ENCODE results near the gene IVL.

Gene IVL, protein sequence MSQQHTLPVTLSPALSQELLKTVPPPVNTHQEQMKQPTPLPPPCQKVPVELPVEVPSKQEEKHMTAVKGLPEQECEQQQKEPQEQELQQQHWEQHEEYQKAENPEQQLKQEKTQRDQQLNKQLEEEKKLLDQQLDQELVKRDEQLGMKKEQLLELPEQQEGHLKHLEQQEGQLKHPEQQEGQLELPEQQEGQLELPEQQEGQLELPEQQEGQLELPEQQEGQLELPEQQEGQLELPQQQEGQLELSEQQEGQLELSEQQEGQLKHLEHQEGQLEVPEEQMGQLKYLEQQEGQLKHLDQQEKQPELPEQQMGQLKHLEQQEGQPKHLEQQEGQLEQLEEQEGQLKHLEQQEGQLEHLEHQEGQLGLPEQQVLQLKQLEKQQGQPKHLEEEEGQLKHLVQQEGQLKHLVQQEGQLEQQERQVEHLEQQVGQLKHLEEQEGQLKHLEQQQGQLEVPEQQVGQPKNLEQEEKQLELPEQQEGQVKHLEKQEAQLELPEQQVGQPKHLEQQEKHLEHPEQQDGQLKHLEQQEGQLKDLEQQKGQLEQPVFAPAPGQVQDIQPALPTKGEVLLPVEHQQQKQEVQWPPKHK

DNA sequence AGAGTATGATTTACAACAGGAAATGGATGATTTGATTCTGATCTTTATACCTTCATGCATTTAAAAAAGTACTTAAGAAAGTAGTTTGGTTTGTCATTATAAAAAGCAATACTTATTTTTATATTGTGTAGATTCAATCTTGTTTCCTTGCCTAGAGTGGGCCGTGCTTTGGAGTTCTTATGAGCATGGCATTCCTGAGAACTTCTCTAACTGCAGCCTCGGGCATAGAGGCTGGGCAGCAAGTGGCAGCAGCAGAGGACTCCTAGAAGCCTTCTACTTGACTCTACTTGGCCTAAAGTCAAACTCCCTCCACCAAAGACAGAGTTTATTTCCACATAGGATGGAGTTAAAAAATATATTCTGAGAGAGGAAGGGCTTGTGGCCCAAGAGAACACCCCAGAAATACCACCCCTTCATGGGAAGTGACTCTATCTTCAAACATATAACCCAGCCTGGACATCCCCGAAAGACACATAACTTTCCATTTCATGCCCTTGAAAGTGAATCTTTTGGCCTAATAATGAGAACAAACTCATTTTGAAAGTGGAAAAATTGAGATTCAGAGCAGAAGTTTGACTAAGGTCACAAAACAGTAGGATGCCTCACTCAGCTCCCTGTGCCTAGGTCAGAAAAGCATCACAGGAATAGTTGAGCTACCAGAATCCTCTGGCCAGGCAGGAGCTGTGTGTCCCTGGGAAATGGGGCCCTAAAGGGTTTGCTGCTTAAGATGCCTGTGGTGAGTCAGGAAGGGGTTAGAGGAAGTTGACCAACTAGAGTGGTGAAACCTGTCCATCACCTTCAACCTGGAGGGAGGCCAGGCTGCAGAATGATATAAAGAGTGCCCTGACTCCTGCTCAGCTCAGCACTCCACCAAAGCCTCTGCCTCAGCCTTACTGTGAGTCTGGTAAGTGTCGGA is at the start of gene IVL:
TSS of gene IVL (plus strand) at position 861 of the 916 bp plus-strand sequence. CDS start 1,252 bp downstream, outside the sequence.
- no peak for DNase-seq (ENCODE audit: low read depth)

DNA sequence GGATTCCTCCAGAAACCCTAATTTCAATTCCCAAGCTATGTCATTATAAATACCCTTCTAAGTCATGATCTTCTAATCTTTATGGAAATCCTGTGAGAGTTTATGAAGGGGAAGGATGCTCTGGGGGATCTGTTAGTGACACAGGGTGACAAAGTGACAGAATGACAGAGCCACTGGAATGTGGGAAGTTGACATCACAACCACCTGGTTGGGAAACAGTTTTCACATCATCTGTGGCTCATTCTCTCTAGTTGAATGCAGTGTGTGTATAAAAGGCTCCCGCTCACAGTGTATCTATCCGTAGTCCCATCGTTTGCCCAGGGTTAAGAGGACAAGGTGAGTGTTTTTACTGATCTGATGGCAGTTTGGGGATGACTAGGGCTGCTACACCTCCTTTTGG is 48.6 kb upstream of the IVL start, which contains the start of gene LCE7A:
TSS of gene LCE7A (plus strand) at position 301 of the 400 bp plus-strand sequence. CDS start 702 bp downstream, outside the sequence.
- DNase-seq (ENCODE audit: low read depth) = no peak

DNA sequence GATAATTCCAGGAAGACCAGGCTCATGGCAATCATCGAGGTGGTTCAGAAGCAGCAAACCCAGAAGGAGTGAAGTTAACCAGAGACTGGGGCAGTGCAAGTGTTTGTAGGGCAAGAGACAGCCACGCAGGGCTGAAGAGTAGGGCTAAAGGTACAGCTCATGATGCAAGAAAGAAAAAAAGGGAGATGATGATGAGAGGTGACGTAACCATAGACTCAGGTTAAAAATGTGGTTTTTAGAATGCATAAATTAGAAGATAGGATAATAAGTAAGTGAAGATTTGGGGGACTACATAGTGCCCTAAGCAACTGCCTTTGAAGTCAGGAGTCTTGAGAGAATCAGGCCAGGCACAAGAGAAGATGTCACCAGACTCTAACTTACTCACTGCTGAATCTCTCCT is 48.2 kb upstream of the IVL start:
- DNase-seq (ENCODE audit: low read depth) = no peak

DNA sequence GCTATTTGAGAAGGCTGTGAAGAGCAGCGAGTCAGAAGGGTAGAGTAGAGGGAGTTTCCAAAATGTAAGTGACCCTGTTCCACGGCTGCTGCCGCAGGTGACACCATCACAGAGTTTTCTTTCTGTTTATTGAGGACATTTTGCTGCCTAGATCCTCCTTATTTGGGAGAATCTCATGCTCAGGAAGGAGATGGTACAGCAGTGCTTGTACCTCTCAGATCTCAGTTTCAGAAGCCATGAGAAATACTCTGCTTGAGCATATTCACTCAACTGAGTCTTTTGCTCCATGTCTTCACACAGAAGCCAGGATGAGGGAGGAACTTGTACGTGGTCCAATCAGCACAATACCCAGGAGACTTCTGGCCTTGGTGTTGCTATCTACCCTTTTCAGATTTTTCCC is 47.0 kb upstream of the IVL start:
- no peak for DNase-seq (ENCODE audit: low read depth)

DNA sequence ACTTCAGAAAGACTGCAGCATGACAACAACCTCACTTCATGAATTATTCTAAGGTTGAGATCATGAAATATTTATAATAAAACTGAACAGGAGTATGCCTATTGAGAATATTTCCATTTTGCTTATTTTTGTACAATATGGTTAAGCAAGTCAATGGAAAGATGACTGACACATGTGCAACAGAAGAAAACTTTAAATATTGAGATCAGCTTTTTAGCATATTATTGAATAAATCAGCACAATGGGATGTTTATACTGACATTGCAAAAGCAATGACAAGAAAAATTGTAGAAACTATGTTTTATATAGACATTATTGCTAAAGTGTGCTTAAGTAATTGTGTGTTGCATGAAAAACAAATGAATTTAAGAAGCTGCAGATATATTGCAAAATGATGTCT is 43.9 kb upstream of the IVL start:
- DNase-seq (ENCODE audit: low read depth) = no peak

DNA sequence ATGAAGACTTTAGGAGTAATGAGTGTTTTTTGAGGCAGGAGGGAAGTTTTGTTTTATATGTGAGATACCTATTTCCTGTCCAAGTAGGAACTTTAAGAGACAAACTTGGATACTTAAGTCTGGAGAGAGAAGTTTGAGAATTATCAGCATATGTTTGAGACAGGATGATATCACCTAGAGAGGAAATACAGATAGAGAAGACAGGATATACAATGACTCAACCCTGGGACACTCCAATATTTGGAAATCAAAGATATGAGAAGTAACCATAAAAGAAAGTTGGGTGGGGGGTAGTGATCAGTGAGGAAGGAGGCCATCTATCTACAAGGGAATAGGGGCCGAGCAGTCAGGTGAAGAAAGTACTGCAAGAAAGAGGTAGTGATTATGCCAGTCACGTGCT is 42.0 kb upstream of the IVL start:
- no peak for DNase-seq (ENCODE audit: low read depth)

DNA sequence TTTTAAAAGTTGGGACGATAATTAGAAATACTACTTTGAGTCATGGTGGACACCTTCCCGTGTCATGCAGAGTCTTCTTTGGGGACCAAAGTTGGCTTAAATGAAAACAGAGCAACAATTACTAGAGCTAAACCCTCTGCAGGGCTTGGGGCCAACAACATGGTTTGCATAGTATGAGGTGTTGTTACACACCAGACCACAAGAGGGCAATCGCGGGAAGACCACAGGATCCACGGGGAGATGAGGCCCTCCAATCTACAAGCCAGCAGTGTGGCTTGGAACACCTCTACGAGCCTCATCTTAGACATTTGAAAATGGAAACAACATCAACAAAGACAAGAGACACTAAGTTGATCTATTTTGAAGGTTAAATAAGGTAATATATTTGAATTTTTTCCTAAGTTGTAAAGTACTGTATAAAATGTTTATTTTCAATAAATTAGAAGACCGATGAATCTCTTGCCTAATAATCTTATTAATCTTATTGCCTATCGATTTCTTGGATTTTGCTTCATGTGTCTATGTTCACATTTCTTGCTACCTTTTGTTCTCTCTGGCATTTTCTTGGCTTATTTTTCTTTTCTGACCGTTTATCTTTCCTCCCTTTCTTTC is 38.4 kb upstream of the IVL start:
- peak; percentile 30 for DNase-seq (ENCODE audit: low read depth)

DNA sequence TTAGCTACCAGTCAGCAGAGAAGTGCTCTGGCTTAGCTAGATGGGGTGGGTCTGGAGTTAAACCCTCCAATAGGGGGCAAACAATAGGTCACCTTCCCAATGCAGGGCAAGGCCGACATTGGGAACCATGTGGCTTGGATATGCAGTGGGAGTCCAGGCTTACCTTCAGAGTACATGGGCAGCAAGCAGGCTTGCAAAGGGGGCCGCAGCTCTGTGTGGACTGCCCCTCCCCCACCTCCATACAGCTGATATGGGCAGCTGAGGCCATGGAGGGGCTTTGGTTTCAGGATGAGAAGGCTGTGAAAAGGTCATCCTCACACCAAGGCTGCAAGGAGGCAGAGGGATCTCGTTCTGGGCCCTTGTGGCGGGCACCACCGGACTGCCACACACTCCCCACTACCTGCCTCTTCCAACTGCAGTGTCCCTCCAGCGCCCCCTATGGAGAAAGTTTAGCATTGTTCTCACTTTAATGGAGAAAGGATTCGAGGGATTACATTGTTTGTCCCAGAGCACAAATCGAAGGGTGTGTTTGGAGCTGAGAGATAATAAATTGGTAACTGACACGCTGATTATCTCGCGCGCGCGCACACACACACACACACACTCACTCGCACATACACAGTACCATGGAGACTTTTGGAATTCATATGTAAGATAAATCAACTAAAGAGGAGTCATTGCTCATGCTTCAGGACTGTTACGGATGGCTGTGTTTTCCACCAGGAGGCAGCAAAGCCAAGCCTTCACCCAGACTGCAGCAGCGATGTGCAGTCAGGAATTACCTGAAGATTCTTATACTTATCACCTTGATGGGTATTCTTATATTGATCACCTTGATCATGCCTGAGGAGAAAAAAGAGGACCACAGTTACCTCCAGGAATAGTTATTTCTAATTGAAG is 37.3 kb upstream of the IVL start:
- no peak for DNase-seq (ENCODE audit: low read depth)

DNA sequence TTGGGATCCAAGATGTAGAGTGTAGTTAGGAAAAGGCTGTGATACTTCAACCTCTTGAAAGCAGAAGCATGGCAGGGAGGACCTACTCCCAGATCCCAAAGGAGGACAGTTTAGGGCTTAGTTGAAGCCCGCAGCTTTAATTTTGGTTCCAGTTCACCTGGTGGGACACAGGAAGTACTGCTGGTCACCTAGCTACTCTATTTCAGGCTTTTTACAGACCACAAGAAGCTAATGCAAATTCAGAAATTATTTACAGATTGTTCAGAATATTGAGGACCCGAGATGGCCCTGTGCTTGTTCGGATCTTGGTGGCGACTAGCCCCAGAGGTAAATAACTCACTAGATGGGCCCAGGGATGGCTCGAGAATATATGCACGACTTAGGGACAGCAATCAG is 36.6 kb upstream of the IVL start:
- DNase-seq (ENCODE audit: low read depth) = no peak

DNA sequence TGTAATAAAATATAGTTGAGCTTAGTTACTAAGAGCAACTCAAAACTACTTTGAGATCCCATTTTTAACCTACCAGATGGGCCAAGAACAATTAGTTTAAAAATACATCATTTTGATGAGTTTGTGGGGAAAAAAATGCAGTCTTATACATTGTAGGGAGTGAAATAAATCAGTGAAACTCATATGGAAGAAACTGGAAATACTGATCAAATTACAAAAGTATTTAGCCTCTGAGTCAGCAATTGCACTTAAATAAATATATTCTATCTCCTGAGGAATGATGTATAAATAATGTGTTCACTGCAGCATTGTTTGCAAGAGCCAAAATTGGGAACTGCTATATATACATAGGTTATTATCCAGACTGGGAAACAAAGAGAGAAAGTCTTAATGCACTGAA is 34.9 kb upstream of the IVL start:
- DNase-seq (ENCODE audit: low read depth) = no peak

DNA sequence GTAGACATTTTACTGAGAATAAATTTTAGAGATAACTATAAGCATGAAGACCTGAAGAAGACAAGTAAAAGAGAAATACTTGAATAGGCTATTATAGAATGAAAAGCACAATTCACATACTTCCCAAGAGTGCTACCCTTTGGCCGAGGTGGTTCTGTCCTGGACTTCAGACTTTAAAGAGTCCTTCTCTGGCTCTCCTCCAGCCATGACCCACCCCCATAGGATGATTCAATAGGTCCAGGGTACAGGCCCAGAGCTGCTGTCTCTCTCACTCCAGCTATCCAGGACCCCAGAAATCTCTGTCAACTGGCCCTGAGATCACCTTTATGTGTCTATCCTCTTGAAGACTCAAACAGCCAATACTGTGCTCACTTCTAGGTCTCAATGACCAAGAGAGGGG is 31.5 kb upstream of the IVL start:
- no peak for DNase-seq (ENCODE audit: low read depth)

DNA sequence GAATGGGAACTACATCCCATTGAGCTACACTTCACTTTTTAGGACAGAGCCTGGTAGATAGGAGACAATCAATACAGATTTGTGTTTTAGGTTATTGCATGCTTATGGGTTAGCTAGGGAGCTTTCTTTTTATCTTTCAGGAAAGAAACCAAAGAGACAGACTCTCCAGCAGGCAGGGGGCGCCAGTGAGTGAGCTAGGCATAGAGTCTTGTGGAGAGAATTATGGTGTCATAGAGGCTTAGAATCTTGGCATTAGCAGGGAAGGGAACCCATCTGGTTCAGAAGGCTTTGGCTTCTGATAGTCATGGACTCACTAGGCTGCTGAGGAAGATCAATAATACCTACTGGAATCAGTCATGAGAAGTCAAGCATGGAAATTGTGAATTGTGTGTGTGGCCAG is 30.3 kb upstream of the IVL start, which contains the start of gene SMCP:
TSS of gene SMCP (plus strand) at position 281 of the 400 bp plus-strand sequence. CDS start 6,101 bp downstream, outside the sequence.
- DNase-seq (ENCODE audit: low read depth) = no peak

DNA sequence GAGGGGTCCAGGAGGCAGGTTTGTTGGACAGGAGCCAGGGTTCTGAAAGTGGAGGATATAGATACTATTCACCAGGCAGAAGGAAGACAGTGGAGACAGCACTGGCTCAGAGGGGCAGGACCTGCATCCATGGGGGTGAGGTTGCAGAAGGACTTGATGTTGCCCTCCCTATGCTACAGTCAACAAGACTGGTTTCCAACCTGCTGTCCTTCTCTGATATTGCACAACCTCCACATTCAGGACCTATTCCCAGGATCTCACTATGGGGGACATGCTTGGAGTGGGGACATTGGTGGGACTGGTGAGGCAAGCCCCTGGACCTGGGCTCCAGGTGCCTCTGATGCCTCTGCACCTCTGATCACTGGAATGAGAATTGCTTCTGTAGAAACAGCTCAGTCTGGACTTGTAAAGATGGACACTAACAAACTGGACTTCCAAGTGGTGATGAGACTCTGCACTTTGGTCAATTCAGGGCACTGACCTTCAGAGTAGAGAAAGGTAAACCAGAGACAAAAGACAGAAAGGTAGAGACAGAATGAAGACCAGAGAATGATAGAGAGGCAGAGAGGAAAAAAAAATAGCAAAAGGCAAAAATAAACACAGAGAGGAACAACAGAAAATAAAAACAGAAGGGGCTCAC is 28.7 kb upstream of the IVL start:
- no peak for DNase-seq (ENCODE audit: low read depth)

DNA sequence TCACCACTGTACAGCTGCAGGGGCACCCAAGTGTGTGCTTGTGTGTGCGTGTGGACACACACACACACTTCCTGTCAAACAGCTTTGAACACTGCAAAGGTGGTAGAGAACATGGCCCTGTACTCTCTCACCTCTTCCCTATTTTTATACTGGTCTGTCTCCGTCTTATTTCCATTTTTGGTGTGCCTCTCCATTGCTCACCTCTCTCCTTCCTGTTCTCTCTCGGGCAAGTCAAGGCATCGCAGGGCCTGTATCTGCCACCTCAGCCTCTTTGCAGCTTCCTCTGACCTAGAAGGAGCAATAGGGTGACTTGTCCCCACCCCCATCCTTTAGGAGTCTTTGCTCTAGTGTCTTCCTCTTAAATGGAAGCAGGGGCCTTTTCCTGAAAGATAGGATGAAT is 28.0 kb upstream of the IVL start:
- DNase-seq (ENCODE audit: low read depth) = no peak

DNA sequence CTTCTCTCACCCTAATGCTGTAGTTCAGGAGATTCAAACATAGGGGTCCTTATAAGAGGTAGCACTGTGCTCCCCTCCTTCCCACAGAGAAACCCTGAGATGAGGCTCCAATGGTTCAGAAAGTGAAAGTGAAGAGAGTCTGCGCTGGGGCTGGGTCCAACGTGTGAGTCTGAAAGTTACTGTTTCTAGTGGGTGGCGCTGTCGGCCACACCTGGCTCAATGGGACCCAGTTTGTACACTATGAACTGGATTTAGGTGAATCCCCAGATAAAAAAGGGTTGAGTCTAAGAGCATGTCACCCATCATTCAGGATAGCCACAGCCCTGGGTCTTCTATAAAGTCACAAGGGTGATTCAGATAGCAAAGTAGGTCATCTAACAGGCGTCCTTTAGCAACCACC is 27.4 kb upstream of the IVL start:
- no peak for DNase-seq (ENCODE audit: low read depth)

DNA sequence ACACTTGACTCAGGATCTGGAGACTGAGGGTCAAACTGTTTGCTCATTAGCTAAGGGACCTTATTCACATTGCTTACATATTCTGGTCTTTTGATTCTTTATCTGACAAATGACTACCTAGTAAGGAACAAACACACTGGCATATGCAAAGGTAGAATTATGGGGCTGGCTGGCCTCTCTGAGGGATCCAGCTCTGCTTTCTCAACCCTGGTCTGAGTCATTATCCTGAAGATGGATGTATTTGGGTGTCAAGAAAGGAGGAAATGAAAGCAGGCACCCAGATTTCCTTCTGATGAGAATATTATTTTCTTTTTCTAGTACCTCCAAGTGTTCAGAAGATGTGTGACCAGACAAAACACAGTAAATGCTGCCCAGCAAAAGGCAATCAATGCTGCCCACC is 24.3 kb upstream of the IVL start:
- DNase-seq (ENCODE audit: low read depth) = no peak

DNA sequence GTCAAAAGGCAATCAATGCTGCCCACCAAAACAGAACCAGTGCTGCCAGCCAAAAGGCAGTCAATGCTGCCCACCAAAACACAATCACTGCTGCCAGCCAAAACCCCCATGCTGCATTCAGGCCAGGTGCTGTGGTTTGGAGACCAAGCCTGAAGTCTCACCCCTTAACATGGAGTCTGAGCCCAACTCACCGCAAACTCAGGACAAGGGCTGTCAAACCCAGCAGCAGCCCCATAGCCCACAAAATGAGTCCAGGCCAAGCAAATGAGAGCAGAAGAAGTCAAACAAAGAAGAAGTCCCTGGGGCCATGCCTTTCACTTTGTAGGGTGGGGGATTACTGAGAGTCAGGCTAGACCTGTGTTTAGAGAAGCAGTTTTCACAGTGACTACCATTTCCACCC is 23.8 kb upstream of the IVL start:
- no peak for DNase-seq (ENCODE audit: low read depth)

DNA sequence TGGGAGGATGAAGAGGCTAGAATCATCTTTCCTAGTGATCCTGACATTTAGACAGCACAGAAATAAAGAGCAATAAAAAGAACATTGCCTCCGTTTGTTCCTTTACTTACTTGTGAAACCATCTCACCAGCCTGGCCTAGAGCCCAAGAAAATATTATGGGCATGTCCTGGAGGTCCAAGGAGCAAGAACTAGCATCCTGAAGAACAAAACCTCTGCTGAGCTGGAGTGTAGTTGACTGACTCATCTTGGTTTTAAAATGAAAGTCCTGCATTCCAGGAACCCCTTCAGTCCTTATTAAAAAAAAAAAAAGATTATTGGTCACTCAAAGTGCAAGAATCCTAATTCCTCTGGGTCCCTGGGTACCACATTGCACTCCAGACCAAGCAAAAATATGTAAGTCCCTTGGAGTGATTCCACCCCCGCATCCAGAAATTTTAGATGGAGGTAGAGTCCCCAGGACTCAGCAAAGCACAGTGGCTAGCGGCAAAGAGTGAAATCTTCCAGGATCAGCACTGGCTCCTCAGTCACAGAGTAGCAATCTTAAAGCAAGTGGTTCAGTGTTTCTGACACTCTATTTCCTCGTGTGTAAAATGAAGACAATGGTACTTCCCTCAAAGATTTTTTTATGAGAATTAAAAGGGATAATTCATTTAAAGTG is 23.3 kb upstream of the IVL start:
- no peak for DNase-seq (ENCODE audit: low read depth)

DNA sequence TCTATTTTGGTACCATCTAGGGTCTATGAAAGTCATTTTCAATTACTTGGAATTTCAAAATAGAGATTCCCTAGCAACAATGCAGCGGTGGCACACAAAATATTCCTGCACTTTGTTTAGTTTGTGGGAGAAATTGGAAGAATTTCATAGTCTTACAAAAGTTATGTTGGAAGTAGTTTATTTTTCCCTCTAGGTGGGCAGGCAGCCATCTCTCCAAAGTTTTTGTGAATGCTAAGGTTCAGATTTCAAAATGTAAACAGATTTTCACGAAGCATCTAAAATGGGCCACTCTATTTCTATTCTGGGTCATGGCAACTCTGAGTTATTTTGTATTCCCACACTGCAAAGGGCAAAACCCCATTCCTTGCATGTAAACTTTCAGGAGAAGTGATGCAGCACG is 22.3 kb upstream of the IVL start:
- DNase-seq (ENCODE audit: low read depth) = no peak

Data from activated T-helper 9 cell treated with anti-CD3 and anti-CD28 coated beads, Interleukin-2, amount 50 U/mL, for 16 hours (primary cell).